Measurements from ENCODE around the gene SRGAP3.
A peak's percentile ranks its signal among the peaks of the same experiment; 100 is the strongest.

The SRGAP3 gene

GRCh38 chr3:9214185-9214584 lies 35.3 kb downstream of the SRGAP3 start:
- DNase-seq (ENCODE audit: low read depth): no peak

GRCh38 chr3:9213019-9213634 lies 36.3 kb downstream of the SRGAP3 start:
- H3K4me3 ChIP-seq (ENCODE audit: low read depth, low read length): no peak overlapping the region
- DNase-seq (ENCODE audit: low read depth): peak; percentile 17
- TF ChIP-seq CTCF (IDR thresholded peaks at IDR 0.05; ENCODE audit: insufficient read depth, low read depth, low read length, missing control alignments): no peak

More at GRCh38 chr3:9214185-9214584, 35.3 kb downstream of the SRGAP3 start:
- no peak for TF ChIP-seq CTCF (IDR thresholded peaks at IDR 0.05; ENCODE audit: insufficient read depth, low read depth, low read length, missing control alignments)
- H3K4me3 ChIP-seq (ENCODE audit: low read depth, low read length): no peak overlapping the region

DNA sequence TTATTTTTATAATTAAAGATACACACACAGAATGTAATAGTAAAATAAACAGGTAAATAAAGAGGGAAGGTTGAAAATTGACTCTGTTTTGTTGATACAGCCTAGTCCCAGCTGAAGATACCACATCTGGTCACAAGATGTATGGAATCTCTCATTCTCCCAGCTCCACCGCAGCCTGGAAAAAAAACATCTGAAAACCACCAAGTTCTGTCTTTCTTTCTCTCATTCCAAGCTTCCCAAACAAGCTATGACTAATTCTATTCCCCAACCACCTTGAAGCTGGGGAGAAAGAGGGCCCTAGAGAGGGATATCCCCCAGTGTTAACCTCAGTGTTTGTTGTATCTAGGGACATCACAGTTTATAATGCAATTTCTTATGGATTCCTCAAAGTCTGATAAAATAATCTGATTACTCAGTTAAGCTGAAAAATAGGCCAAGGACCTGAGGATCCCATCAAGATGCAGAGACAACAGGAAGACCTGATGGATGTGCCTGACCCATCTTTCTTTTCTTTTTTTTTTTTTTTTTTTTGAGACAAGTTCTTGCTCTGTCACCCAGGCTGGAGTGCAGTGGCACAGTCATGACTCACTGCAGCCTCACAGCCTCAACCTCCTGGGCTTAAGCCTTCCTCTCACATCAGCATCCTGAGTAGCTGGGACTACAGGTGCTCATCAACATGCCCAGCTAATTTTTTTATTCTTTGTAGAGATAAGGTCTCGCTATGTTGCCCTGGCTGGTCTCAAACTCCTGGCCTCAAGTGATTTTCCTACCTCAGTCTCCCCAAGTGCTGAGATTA lies 38.1 kb downstream of the SRGAP3 start:
- no peak for DNase-seq (ENCODE audit: low read depth)
- TF ChIP-seq CTCF (IDR thresholded peaks at IDR 0.05; ENCODE audit: insufficient read depth, low read depth, low read length, missing control alignments): no peak
- H3K4me3 ChIP-seq (ENCODE audit: low read depth, low read length): no peak overlapping the region

- no peak for DNase-seq (ENCODE audit: low read depth)
- TF ChIP-seq CTCF (IDR thresholded peaks at IDR 0.05; ENCODE audit: insufficient read depth, low read depth, low read length, missing control alignments): no peak
- no peak overlapping the region for H3K4me3 ChIP-seq (ENCODE audit: low read depth, low read length)
Observed at GRCh38 chr3:9209777-9210176, 39.7 kb downstream of the SRGAP3 start.

GRCh38 chr3:9208605-9209152 lies 40.8 kb downstream of the SRGAP3 start:
- no peak for DNase-seq (ENCODE audit: low read depth)
- TF ChIP-seq CTCF (IDR thresholded peaks at IDR 0.05; ENCODE audit: insufficient read depth, low read depth, low read length, missing control alignments): no peak
- no peak overlapping the region for H3K4me3 ChIP-seq (ENCODE audit: low read depth, low read length)

DNA sequence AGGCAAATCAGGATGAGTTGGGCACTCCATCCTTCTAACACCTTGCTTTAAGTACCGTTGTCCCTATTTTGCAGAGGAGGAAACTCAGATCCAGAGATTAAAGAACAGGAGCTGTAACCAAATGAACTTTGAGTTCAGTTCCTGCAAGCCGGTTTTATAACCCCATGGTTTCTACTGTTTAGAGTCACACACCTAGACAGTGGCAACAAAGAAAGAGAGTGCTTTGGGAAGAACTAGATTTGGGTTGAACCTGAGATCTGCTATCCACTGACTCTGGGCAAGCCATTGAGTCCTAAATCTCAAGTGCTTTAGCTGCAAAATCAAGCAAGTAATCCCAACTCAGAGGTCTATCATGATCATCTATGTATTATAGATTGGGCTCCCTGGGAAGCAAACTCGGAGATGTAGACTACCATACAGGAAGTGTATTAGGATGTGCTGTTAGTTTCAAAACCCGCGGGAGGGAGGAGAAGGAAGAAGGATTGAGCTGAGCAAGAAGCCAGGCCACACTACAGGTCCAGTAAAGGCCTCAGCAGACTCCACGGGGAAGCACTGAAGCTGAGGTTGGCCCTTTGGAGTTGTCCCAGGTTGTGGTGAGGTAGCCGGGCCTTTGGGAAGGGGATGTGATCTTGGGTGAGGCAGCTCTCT lies 42.2 kb downstream of the SRGAP3 start:
- no peak for TF ChIP-seq CTCF (IDR thresholded peaks at IDR 0.05; ENCODE audit: insufficient read depth, low read depth, low read length, missing control alignments)
- H3K4me3 ChIP-seq (ENCODE audit: low read depth, low read length): no peak overlapping the region
- DNase-seq (ENCODE audit: low read depth): no peak
